Activated CD8-positive, alpha-beta memory T cell treated with anti-CD3 and anti-CD28 coated beads, Interleukin-2, amount 50 U/mL, for 4 hours (primary cell): Measurements from ENCODE around the gene FANK1.

ENCODE experiments used
- DNase-seq: peaks from one replicate; pipeline ENCODE4 v3.0.0-alpha.2; 2020

FANK1 gene

DNA sequence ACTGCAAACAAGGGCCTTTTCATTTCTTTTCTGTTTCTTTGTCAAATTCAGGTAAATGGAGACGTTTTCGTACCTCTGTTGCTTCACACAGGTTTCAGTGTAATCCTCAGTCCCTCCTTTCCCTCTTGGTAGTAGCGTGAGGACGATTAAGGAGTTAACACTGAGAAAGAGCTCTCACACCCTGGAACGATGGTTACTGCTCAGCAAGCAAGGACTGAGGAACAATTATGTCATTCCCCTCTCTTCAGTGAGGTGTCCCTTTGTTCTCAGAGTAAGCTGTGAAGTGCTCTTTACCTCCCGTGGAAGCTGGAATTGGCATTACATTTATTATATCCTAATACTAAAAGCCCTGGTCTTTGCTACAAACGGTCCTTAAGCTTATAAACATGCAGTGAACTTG lies 95.9 kb downstream of the FANK1 start:
- DNase-seq: no peak

DNA sequence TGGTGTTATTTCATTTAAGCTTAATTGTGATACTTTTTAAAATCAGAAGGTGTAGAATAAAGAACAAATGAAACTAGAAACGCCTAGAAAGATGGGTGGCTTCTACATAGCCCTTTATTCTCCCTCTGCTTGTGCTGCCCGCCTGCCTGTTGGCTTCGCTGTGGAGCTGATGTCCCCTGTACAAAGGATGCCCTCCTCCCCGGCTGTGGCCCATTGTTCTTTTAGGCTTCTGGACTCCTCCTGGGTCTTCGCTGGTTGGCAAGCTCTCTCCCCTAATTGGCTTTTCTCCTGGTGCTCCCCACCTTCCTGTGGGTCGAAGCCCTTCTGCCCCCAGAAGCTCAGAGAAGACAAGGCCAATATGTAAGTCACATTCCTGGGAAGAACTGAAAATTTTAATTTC lies 98.2 kb downstream of the FANK1 start:
- DNase-seq: no peak

DNA sequence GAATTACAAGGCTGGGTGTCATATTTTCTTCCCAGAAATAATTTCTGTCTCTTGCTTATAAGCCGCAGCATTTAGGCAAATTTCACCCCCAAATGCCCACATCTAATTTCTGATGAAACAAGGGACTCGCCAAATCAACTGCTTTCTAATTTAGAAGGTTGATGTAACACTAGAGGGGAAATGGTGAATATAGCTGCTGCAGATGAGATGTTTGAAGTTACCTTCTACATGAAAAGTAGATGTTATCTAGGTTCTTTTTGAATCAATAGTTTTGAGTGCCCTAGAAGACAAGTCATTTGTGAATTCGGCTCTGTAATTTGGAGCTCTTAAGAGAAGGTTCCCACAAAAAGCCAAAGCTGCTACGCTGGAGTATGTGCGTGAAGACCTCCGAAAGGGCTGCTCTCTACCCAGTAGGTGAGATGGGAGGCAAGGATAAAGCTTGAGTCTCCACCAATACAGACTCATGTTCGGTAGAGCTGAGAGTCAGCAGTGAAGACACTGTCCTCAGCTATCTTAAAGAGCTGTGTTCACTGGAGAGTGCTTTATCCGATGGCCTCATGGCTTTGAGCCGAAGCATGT lies 99.5 kb downstream of the FANK1 start:
- DNase-seq: no peak

DNA sequence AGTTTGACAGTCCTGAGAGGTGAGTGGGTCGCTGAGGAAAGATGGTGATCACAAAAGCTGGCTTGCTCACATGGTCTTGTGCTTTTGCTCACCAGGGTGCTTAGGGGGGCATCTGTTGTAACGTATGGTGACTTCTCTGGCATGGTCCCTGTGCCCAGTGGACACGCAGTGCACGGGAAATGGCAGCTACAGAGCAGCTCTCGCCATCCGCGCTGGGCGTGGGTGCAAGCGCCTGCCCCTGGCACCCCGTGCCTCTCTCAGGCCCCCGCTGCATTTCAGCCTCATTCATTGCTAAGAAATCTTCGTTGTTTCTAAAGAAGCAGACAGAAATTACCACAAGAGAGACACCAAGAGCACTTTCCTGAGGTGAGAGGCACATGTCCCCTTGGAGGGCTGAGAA lies 101.2 kb downstream of the FANK1 start:
- no peak for DNase-seq

DNA sequence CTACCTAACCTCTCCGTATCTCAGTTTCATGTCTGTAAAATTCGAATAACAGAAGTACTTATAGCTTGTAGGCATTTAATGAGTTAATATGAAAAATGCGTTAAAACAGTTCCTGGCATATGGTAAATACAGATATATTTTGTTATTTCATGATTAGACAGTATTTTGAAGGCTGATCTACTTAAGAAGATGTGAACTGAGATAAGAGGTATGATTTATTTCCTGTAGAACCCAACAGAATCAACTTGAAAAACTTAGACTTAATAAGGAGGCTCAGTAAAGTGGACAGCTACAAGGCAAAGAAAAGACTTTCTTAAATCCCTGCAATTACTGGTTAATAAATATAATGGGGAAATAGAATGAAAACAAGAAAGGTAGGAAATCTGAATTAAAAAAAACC lies 103.3 kb downstream of the FANK1 start:
- DNase-seq: no peak

DNA sequence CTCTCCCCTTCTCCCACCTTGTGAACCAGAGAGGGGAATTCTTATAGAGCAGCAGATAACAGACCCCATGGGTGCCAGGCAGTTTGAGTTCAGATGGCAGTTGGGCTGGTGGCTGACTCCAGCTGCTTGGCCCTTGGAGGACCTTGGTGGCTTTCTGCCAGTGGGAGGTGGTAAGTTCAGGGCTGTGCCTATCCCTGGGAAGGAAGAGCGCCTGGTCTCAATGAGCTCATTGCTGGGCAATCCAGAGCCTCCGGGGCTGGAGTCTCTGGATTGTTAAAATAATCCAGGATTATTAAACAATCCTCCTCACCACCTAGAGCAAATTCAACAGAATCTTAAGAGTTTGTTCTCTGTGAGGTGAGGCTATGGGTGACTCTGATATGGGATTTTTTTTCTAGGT lies 105.2 kb downstream of the FANK1 start:
- no peak for DNase-seq

DNA sequence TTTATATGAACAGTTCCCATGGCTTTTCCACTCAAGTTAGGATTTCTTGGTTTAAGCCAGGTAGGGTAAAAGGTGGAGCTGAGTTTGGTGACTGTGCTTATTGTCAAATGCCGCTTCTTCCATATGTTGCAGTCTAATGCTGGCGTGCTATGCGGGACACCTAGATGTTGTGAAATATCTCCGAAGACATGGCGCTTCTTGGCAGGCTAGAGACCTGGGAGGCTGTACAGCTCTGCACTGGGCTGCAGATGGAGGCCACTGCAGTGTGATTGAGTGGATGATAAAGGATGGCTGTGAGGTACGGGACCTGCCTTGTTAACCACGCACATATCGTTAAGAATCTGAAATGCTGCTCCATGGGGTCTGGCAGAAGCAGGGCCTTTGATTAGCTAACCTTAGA lies 108.4 kb downstream of the FANK1 start:
- no peak for DNase-seq

DNA sequence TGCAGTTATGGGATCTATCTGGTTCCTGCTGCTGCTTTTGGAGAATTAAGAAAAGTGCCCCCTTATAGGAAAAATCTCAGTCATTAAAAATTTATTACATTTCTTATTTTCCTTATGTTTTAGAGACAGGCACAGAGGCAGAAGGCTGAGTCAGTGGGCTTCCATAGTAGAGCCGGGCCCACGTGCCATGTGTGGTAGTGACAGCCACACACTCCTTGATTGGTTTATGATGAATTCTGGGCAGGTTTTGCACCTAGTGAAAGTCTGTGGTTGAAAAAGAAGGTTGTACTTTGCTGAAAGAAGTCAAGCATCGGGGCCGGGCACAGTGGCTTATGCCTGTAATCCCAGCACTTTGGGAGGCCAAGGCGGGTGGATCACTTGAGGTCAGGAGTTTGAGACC lies 109.9 kb downstream of the FANK1 start:
- DNase-seq: no peak

DNA sequence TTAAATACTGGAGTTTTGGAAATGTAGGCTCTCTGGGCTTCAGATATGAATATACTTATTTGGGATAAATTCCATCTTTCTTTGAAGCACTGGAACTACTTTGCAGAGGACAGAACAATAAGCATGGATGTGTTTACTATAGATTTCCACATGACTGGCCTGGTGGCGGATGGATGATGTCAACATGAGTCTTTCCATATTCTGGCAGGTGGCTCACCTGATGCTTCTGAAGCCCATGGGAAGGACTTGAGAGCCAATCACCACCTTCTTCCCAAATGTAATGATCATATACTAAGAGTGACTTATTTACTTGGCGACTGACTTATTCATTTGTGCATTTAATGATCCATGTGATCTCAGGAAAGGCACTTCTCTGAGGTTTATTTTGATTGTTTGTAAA lies 110.5 kb downstream of the FANK1 start:
- no peak for DNase-seq

DNA sequence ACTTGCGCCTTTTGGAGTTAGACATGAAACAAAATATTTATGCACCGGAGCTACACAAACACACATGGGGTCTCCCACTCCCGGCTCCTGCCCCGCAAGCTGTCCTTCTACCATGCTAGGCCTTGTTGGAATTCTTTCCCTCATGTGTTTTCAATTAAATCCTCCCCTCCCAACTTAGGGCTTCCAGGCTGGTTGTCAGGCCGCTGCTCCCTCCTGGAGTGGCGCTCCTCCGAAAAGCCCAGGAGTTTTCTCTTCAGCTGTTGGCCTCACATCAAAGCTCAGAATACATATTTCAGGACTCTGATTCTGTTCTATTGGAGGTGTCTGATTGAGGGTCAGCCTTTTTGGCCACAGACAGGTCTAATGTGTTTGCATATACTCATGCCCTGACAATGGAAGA lies 113.3 kb downstream of the FANK1 start:
- no peak for DNase-seq

DNA sequence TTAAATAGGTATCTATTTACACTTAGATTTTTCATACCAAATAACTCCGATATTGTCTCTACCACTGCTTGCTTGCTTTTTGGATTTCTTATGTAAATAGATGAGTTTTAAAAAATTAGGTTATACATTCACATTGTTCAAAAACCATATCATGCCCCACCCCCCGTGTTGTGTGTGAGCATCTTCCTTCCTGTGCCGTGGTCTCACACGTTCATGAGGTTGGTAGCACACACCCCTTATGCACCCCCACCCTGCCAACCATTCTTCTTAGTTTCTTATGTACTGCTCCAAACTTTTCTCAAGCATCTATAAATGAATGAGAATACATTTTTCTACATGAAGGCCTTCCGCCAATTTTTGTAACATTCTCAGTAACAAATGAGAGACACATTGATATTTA lies 115.6 kb downstream of the FANK1 start:
- DNase-seq: no peak

DNA sequence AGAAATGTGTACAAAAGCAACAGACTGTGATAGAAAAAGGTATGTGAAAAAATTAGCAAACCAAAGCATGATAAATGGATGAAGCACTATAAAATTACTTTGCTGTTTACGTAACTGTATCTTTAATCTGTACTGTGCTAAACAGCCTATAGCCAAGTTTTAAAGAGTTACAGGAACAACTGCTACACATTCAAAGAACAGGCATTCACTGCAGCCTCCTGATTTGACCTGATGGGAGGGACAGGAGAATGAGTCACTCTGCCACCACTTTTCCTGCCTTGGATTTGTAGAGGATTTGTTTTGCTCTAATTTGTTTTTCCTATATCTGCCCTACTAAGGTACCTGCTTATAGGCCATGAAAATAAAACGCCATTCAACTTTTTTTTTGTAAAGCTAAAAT lies 116.1 kb downstream of the FANK1 start:
- DNase-seq: no peak

DNA sequence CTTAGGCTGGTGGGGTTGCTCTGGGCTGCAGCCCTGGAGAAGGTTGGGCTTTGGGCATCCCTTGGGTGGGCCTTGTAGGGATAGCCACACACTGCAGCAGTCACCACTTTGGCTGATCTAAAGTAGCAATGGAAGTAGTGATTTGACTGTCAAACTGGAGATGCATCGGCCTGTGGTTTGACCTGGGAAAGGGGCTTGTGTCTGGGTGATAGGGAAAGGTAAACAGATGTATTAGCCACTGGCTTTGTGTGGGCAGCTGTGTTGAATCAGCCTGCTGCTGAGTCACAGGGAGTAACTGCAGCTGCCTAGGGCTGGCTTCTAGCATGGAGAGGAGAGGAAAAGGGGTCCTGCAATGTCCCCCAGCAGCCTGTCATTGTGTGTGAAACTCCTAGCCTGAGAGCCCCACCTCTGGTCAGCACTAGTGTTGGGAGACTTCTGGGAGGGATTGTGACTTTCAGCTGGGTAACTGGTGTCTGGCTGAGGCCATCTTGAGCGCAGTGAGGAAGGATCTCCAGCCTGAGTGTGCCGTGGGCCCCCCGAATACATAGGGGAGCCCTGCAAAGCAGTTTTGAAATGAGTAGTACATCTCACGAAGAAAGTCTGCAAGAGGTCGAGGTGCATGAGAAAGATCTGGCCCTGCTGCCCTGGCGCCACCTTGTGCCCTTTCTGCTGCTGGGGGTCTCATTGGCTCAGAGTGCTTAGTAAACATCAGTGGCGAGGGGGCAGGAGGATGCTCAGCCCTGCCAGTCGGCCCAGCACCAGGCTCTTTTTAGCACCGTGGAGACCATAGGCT lies 117.3 kb downstream of the FANK1 start:
- no peak for DNase-seq

DNA sequence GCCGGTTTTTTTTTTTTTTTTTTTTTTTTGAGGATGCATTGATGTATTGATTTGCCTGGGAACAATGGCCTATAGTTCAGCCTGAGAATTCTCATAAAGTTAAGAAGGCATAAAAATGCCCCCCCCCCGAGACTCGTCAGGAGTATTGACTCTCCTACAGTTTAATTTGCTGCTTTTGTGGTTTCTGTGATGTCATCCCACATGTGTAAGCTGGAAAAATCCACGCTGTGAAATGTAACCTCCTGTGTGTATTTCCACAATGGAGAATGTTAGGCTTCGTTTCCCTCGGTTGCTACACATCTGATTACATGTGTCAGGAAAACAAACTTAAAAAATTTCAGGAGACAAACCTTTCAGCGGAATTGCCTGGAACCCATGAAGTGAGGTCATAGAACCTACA lies 117.9 kb downstream of the FANK1 start:
- no peak for DNase-seq

DNA sequence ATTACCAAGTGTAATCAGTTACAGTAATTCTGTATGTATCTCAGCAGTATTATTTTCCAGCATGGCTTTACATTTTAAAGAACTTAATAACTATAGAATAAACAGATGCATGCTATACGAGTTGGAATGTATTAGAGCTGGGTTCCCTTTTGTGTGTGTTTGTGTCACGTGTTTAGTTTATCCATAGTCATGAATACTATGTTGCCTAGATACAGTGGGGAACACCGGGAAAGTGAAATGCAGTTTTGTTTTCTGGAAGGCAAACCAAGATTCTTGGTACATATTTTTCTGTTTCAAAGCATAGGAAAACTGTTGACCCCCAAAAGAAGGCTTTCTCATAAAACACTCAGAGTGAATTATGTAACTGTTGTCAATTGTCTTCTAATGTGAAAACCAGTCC lies 119.0 kb downstream of the FANK1 start:
- no peak for DNase-seq

DNA sequence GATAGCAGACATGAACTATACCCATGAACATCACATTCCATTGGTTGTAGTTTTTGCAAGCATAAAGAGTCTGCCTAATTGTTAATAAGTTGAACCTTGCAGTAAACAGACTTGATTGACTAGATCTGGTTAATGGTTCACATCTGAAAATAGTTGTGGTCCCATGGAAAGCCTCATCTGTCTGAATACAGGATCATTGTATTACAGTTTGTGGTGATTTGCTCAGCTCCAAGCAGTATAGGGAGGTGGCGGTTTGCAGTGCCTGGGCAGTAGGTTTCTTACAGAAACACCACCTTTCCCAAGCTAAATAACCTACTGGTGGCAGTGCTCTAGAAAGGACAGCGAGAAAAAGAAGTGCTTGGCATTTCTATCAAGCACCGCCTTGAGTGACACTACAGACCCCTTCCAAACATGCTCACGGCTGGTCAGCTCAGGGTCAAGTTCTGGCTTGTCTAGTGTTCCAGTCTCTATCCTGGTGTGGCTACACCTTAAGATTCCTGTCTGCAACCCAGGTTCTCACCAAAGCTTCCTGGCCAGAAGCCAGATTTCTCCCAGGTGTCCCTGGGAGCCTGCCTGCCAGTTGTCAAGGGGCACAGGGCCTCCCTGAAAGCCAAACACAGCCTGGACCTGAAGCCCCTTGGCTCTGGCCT lies 119.9 kb downstream of the FANK1 start:
- no peak for DNase-seq

DNA sequence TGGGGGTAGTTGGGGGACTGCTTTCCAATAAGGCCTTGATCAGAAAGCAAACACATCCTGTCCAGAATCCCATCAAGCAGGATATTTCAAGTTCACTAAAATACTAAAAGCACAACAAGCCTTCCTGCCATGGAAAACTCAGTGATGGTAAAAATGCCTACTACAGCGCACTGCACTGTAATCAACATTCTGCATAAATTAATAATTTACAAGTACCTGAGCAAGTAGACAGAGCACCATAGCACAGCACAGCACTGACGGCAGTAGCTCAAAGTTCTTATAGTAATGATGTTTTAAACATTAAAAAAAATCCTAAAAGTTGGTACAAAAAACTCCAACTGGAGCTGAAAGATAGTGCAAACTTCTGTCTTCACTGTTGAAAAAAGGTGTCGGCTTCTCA lies 120.5 kb downstream of the FANK1 start:
- no peak for DNase-seq

DNA sequence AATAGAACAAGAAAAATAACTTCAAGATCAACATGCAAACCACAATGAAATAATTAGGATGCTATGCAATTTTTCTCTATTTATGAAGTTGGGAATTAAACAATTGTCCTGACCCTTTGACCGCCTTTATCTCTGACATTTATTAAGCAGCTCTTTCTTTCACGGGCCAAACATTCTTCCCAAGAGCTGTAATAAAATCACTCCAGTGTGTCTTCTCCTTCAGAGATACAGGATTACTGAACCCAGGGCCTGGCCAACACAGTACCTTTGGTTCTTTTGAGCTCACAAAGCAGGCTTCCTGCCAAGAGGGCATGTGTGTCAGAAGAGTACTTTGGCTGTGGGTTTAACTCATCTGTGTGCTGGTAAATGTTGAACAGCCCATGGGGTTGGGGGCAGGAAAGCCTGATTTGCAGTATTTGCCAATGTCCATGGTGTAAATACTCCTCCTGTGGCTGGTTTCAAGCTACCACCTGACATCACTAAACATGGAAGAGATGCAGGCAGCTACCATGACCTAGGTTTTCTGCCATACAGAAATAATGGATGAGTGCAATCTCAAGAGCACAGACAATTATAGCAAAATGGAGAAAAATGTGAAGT lies 121.7 kb downstream of the FANK1 start:
- no peak for DNase-seq

DNA sequence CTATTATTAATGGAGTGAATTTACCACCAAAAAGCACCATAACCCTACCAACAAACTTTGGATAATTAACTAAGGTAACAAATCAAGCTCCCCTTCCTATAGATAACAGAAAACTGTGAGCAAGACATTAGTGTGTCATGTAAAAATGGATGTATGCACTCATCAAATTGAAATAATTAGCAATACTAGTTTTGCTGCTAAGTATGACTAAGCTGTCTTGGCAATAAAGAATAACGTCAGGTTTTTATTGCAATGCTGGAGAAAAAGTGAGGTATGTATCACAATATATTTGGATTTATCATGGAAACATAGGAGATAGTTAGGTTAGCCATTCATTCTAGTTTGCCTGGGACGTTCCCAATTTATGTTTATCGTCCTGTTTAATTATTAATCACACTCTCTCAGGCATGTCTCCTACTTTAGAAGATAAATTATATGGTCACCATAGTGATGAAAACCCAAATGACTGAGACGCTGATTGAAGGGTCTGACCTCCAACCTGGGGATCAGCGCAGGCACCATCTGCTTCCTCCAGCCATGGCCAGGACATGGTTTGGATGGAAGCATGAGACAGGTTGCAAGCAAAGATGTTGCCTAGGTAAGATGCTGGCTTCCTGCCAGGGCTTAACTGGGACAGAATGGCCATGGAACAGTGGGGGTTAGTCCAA lies 125.6 kb downstream of the FANK1 start:
- no peak for DNase-seq

DNA sequence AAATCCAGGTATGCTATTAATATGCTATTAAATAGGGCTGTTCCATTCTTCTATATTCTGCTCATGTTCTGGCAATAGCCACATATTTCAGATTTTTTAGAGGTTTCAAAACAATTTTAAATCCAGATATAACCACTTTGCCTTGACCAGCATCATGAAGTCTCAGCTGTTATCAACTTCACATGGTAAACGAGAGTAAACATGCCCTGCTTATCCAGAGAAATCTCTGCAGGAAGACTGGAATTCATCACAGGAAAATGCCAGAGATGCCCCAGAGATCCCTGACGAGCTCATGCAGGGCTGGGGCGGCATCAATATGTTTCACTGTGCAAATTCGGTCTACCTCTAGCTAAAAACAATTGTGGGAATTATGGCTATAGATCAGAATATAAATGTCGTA lies 126.5 kb downstream of the FANK1 start:
- DNase-seq: no peak

DNA sequence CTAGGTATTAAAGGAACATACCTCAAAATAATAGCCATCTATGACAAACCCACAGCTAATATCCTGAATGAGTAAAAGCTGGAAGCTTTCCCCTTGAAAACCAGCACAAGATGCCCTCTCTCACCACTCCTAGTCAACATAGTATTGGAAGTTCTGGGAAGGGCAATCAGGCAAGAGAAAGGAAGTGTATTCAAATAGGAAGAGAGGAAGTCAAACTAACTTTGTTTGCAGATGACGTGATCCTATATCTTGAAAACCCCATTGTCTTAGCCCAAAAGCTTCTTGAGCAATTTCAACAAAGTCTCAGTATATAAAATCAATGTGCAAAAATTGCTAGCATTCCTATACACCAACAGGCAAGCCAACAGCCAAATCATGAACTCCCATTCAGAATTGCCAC lies 131.3 kb downstream of the FANK1 start:
- DNase-seq: no peak

DNA sequence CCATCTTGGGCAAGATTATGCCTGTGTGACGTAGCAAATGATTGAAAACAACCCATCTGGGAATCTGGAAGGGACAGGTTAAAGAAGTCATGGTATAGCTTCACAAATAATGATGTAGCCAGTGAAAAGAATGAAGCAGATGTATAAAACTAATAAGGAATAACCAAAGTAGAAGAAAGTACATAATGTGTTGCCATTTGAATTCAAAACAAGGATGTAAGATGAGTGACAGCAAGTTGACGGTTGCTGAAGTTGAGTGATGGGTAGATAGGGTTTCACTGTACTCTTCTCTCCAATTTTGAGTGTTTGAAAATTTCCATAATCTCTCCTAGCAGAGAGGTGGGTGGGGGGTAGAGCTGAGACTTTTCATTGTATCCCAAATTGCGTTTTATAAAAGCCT lies 133.6 kb downstream of the FANK1 start:
- no peak for DNase-seq

DNA sequence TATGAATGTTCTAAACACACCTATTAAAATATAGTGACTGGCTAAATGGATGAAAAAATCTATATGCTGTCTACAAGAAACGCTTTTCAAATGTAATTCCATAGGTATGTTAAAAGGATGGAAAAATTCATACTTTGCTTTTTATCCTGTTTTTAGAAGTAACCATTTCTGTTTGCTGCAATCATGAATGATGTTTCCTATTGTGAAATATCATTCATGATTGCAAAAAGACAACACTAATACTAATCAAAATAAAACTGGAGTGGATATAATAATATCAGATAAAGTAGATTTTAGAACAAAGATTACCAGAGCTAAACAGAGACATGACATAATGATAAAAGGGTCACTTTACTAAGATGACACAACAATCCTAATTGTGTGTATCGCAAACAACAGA lies 138.2 kb downstream of the FANK1 start:
- no peak for DNase-seq

DNA sequence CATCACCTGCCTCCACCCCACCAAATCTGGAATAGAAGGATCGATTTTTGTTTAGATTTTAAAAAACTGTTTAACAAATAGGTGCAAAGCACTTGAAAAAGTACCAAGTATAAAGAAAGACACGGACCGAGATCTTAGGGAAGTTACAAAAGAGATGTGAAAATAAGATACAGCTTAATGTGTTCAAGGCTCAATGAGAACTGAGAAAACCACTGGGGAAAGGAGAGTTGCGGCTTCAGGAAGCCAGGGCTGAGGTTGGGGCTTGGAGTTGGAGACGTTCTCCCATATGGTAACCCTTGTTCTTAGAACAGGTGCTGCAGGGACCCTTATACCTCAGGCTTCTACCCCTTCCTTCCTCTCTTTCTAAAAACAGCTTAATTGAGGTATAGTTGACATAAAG lies 140.2 kb downstream of the FANK1 start:
- no peak for DNase-seq
